ENCODE data around the gene ZNF35.

The ZNF35 gene

GRCh38 chr3:44682182-44682896, 33.8 kb downstream of the ZNF35 start:
- no peak for DNase-seq (ENCODE audit: extremely low read depth in 1 of 2, low read depth in 1 of 2)

GRCh38 chr3:44685128-44685800, 36.7 kb downstream of the ZNF35 start:
- peak in 1 of 2 donors; percentile 39 for DNase-seq (ENCODE audit: extremely low read depth in 1 of 2, low read depth in 1 of 2)

GRCh38 chr3:44687898-44688297, 39.4 kb downstream of the ZNF35 start:
- no peak for DNase-seq (ENCODE audit: extremely low read depth in 1 of 2, low read depth in 1 of 2)

Data from activated CD8-positive, alpha-beta memory T cell treated with anti-CD3 and anti-CD28 coated beads for 1 hour (primary cell).